SW480 (cell line): ENCODE data around the gene XIRP1.

Experiments
- DNase-seq: peaks from one replicate; pipeline ENCODE4 v3.0.0-alpha.2; 2016; ENCODE audit warnings: low spot score

Gene XIRP1

GRCh38 chr3:39166932-39167532, 25.4 kb downstream of the XIRP1 start:
- DNase-seq = no peak

GRCh38 chr3:39166134-39166710, 26.2 kb downstream of the XIRP1 start:
- peak; percentile 62 for DNase-seq

GRCh38 chr3:39165518-39165917, 26.9 kb downstream of the XIRP1 start:
- DNase-seq = no peak

- no peak for DNase-seq
Observed at GRCh38 chr3:39164414-39164813, 28.0 kb downstream of the XIRP1 start.

- DNase-seq = no peak
Observed at GRCh38 chr3:39158148-39158715, 34.2 kb downstream of the XIRP1 start.

- no peak for DNase-seq
Observed at GRCh38 chr3:39157359-39157758, 35.0 kb downstream of the XIRP1 start.

GRCh38 chr3:39156421-39156820, 36.0 kb downstream of the XIRP1 start:
- no peak for DNase-seq

GRCh38 chr3:39154280-39155021, 37.9 kb downstream of the XIRP1 start:
- DNase-seq = peak; percentile 23

GRCh38 chr3:39153977-39154279, 38.5 kb downstream of the XIRP1 start:
- DNase-seq = no peak

- DNase-seq = peak; percentile 40
Observed at GRCh38 chr3:39150803-39151631, 41.4 kb downstream of the XIRP1 start.

GRCh38 chr3:39150148-39150802, 42.1 kb downstream of the XIRP1 start:
- no peak for DNase-seq

- DNase-seq = no peak
Observed at GRCh38 chr3:39149498-39150147, 42.8 kb downstream of the XIRP1 start.

- DNase-seq = no peak
Observed at GRCh38 chr3:39149059-39149455, 43.3 kb downstream of the XIRP1 start.

- DNase-seq = no peak
Observed at GRCh38 chr3:39148435-39149058, 43.8 kb downstream of the XIRP1 start.

GRCh38 chr3:39147711-39148434, 44.5 kb downstream of the XIRP1 start:
- no peak for DNase-seq

GRCh38 chr3:39146611-39147591, 45.5 kb downstream of the XIRP1 start:
- peak; percentile 89 for DNase-seq

GRCh38 chr3:39146083-39146501, 46.3 kb downstream of the XIRP1 start:
- DNase-seq = no peak

- DNase-seq = no peak
Observed at GRCh38 chr3:39144748-39145380, 47.5 kb downstream of the XIRP1 start.
